CD4-positive, alpha-beta T cell (primary cell): ENCODE results near the gene COPRS. TPM values are rescaled to one million over a fixed set of nuclear protein-coding genes. Genes with fewer than 3 reads are reported as not detected.

Experiments
- ATAC-seq: fragments of 200-7000 bp; cut with Tn5 transposase; one replicate; pipeline ENCODE4 v1.10.0; 2022; ENCODE audit warnings: mild to moderate bottlenecking; ENCODE audit not compliant: poor library complexity
- CTCF ChIA-PET: fragments of 350-600 bp; sonication (Branson Sonifier 250); formaldehyde crosslinking; loops from one replicate; lab custom pipeline; 2021; ENCODE audit warnings: antibody characterized with exemption, inconsistent platforms; lab: Charles Lee
- POLR2A ChIA-PET: fragments of 350-600 bp; sonication (Branson Sonifier 250); formaldehyde crosslinking; loops from one replicate; lab custom pipeline; 2021; ENCODE audit warnings: antibody characterized with exemption, inconsistent platforms; lab: Charles Lee
- DNase-seq, 14 experiments: peaks; one replicate each; pipeline ENCODE4 v3.0.0-alpha.2; 2013 to 2020; ENCODE audit warnings: mixed read lengths in 2 of 14
- H3K27ac ChIP-seq, 2 donors: one replicate each; pipeline versions ENCODE4 v1.5.1 to v1.7.0; 2013; ENCODE audit warnings: low read length in 2 of 2, low read depth in 1 of 2, mild to moderate bottlenecking in 1 of 2
- H3K27me3 ChIP-seq, 2 experiments: 1 replicate in 1 of 2; 2 replicates in 1 of 2; pipeline versions ENCODE4 v1.6.1 to v1.7.0; 2013; ENCODE audit warnings: low read length in 2 of 2, control low read depth in 1 of 2, mild to moderate bottlenecking in 1 of 2, moderate library complexity in 1 of 2; ENCODE audit not compliant: insufficient read depth in 2 of 2, control insufficient read depth in 1 of 2
- H3K36me3 ChIP-seq: one replicate; pipeline ENCODE4 v1.6.1; 2013; ENCODE audit warnings: low read length, control low read depth; ENCODE audit not compliant: insufficient read depth
- H3K4me1 ChIP-seq: one replicate; pipeline ENCODE4 v1.6.1; 2013; ENCODE audit warnings: low read length, control low read depth; ENCODE audit not compliant: insufficient read depth
- H3K4me3 ChIP-seq: one replicate; pipeline ENCODE4 v1.5.1; 2013; ENCODE audit warnings: mild to moderate bottlenecking, low read length, moderate library complexity
- H3K9me3 ChIP-seq, 2 experiments: 1 replicate in 1 of 2; 2 replicates in 1 of 2; pipeline versions ENCODE4 v1.6.1 to v1.7.0; 2013; ENCODE audit warnings: low read length in 2 of 2, mild to moderate bottlenecking in 2 of 2, control low read depth in 1 of 2, moderate library complexity in 1 of 2; ENCODE audit not compliant: control insufficient read depth in 1 of 2, insufficient read depth in 1 of 2
- H3K27ac Mint-ChIP-seq: one replicate; pipeline ENCODE4 v1.8.0; 2020; ENCODE audit warnings: mixed read lengths
- H3K27me3 Mint-ChIP-seq: one replicate; pipeline ENCODE4 v1.8.0; 2021; ENCODE audit warnings: mixed read lengths
- H3K36me3 Mint-ChIP-seq: one replicate; pipeline ENCODE4 v1.8.0; 2021; ENCODE audit warnings: low read depth, mixed read lengths
- H3K4me1 Mint-ChIP-seq: one replicate; pipeline ENCODE4 v1.8.0; 2021; ENCODE audit warnings: low read depth, mixed read lengths
- H3K4me3 Mint-ChIP-seq: one replicate; pipeline ENCODE4 v1.8.0; 2020; ENCODE audit warnings: mild to moderate bottlenecking, mixed read lengths
- H3K9me3 Mint-ChIP-seq: one replicate; pipeline ENCODE4 v1.8.0; 2020; ENCODE audit warnings: mixed read lengths
- CTCF ChIP-seq: fragments of 200-600 bp; IDR thresholded peaks from one replicate; pipeline ENCODE4 v1.8.0; 2022; ENCODE audit warnings: antibody characterized with exemption, mild to moderate bottlenecking
- intact Hi-C, 2 experiments: fragments of 100-400 bp; cut with DNase I in 1 of 2; cut with micrococcal nuclease in 1 of 2; formaldehyde crosslinking; loops; one replicate each; pipeline versions ENCODE4 v1.15.1 to v1.9.0; 2023 to 2025; cut with DNase I, micrococcal nuclease
- total RNA-seq, 174 experiments: library from RNA in 2 of 174; stranded (reverse) in 2 of 174; gene quantifications; one replicate each; pipeline ENCODE4 v1.2.3 and lab custom pipeline; 2021 to 2026

COPRS gene
- total RNA-seq, 2 experiments from 2014 or later = 2.2 to 2.3 TPM

DNA sequence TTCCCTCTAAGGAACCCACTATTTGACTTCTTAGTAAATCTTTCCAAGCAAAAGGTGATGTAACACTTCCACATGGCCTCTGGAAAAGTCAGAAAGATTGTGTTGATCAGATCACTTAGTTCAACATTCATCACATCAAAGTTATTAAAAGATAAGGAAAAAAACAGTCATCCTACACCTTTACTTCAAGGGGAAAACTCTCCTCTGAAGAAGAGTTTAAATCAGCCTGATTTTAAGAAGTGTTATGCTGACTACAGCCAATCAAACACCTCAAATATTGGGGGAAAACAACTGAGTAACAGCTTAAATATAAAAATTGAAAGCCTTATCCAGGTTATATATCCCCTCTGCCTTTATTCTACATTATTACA, 19.6 kb upstream of the COPRS start:
- Mint-ChIP-seq H3K27me3 (no peaks in the 10 kb centered on the region), H3K4me1 (no peaks in the 10 kb centered on the region), H3K4me3 (no peak overlapping the region), H3K36me3 (peaks cover 86% of the 10 kb centered on the region), H3K9me3 (no peaks in the 10 kb centered on the region), H3K27ac (no peak overlapping the region)
- Histone ChIP-seq H3K36me3 (peaks cover 73% of the 10 kb centered on the region), H3K27me3 (no peaks in the 10 kb centered on the region), H3K27ac (no peak overlapping the region), H3K4me1 (no peaks in the 10 kb centered on the region), H3K4me3 (no peak overlapping the region), H3K9me3 (no peaks in the 10 kb centered on the region)
- ChIA-PET CTCF (no interaction called here), POLR2A (no interaction called here)
- intact Hi-C loops = no loop called here
- TF ChIP-seq CTCF = no peak
- DNase-seq (no peak), ATAC-seq (no peak)

- no peaks in the 10 kb centered on the region for H3K9me3 Mint-ChIP-seq
- POLR2A ChIA-PET = no interaction called here
- peaks cover 87% of the 10 kb centered on the region for H3K36me3 Mint-ChIP-seq
- Histone ChIP-seq H3K9me3 (no peaks in the 10 kb centered on the region), H3K27me3 (no peaks in the 10 kb centered on the region), H3K4me1 (no peaks in the 10 kb centered on the region), H3K4me3 (no peak overlapping the region), H3K27ac (no peak overlapping the region), H3K36me3 (peaks cover 74% of the 10 kb centered on the region)
- ATAC-seq (no peak), DNase-seq (no peak)
- CTCF ChIA-PET = no interaction called here
- no peaks in the 10 kb centered on the region for H3K27me3 Mint-ChIP-seq
- no peak for TF ChIP-seq CTCF
- H3K4me1 Mint-ChIP-seq = no peaks in the 10 kb centered on the region
- H3K27ac Mint-ChIP-seq = no peak overlapping the region
- no peak overlapping the region for H3K4me3 Mint-ChIP-seq
- intact Hi-C loops = no loop called here
These were observed 19.1 kb upstream of the COPRS start for GRCh38 chr17:31877911-31878702.

DNA sequence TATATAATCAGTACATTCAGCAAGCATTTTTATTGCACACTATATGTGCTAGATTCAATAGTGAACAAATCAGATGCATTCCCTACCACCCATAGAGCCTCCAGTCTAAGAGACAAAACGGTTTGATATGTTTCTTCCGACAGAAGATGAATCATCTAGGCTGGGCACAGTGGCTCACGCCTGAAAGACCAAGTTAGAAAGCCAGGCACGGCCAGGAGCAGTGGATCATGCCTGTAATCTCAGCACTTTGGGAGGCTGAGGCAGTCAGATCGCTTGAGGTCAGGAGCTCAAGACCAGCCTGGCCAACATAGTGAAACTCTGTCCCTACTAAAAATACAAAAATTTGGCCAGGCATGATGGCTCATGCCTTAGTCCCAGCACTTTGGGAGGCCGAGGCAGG, 18.3 kb upstream of the COPRS start:
- Mint-ChIP-seq H3K27ac (no peak overlapping the region), H3K4me3 (no peak overlapping the region), H3K36me3 (peaks cover 88% of the 10 kb centered on the region), H3K27me3 (no peaks in the 10 kb centered on the region), H3K4me1 (no peaks in the 10 kb centered on the region), H3K9me3 (no peaks in the 10 kb centered on the region)
- DNase-seq (no peak), ATAC-seq (no peak)
- Histone ChIP-seq H3K9me3 (no peaks in the 10 kb centered on the region), H3K36me3 (peaks cover 73% of the 10 kb centered on the region), H3K27me3 (no peaks in the 10 kb centered on the region), H3K4me1 (no peaks in the 10 kb centered on the region), H3K27ac (no peak overlapping the region), H3K4me3 (no peak overlapping the region)
- CTCF ChIA-PET = no interaction called here
- intact Hi-C loops = no loop called here
- POLR2A ChIA-PET = no interaction called here
- no peak for TF ChIP-seq CTCF
